ENCODE results near the gene B4GALT5.

Gene B4GALT5

DNA sequence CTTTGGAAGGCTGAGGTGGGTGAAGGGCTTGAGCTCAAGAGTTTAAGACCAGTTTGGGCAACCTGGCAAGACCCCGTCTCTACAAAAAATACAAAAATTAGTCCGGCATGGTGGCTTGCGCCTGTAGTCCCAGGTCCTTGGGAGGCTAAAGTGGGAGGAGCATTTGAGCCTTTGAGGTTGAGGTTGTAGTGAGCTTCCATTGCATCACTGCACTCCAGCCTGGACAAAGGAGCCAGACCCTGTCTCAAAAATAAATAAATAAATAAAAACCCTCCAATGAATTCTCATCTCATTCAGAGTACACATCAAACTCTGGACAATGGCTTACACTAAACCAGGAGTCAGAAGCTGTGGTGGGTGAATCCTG is 31.8 kb downstream of the B4GALT5 start:
- no peak for DNase-seq (ENCODE audit: extremely low read depth, low read depth)
- TF ChIP-seq, protein P1, sequence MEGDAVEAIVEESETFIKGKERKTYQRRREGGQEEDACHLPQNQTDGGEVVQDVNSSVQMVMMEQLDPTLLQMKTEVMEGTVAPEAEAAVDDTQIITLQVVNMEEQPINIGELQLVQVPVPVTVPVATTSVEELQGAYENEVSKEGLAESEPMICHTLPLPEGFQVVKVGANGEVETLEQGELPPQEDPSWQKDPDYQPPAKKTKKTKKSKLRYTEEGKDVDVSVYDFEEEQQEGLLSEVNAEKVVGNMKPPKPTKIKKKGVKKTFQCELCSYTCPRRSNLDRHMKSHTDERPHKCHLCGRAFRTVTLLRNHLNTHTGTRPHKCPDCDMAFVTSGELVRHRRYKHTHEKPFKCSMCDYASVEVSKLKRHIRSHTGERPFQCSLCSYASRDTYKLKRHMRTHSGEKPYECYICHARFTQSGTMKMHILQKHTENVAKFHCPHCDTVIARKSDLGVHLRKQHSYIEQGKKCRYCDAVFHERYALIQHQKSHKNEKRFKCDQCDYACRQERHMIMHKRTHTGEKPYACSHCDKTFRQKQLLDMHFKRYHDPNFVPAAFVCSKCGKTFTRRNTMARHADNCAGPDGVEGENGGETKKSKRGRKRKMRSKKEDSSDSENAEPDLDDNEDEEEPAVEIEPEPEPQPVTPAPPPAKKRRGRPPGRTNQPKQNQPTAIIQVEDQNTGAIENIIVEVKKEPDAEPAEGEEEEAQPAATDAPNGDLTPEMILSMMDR (IDR thresholded peaks at IDR 0.05; ENCODE audit: low read depth, low read length, missing control alignments): no peak
- no peak overlapping the region for H3K4me3 ChIP-seq (replicated peaks; ENCODE audit: low read depth, low read length)

- no peak for DNase-seq (ENCODE audit: extremely low read depth, low read depth)
- TF ChIP-seq, protein P1 (IDR thresholded peaks at IDR 0.05; ENCODE audit: low read depth, low read length, missing control alignments): no peak
Observed at GRCh38 chr20:49680484-49680883, 33.2 kb downstream of the B4GALT5 start.

GRCh38 chr20:49679634-49680033 is 34.0 kb downstream of the B4GALT5 start:
- no peak for DNase-seq (ENCODE audit: extremely low read depth, low read depth)
- TF ChIP-seq, protein P1 (IDR thresholded peaks at IDR 0.05; ENCODE audit: low read depth, low read length, missing control alignments): no peak
- no peak overlapping the region for H3K4me3 ChIP-seq (replicated peaks; ENCODE audit: low read depth, low read length)

More at GRCh38 chr20:49680484-49680883, 33.2 kb downstream of the B4GALT5 start:
- H3K4me3 ChIP-seq (replicated peaks; ENCODE audit: low read depth, low read length): no peak overlapping the region

- DNase-seq (ENCODE audit: extremely low read depth, low read depth): no peak
- TF ChIP-seq, protein P1 (IDR thresholded peaks at IDR 0.05; ENCODE audit: low read depth, low read length, missing control alignments): no peak
- no peak overlapping the region for H3K4me3 ChIP-seq (replicated peaks; ENCODE audit: low read depth, low read length)
Observed at GRCh38 chr20:49677777-49678758, 35.6 kb downstream of the B4GALT5 start.

GRCh38 chr20:49676581-49677291 is 36.9 kb downstream of the B4GALT5 start:
- DNase-seq (ENCODE audit: extremely low read depth, low read depth): no peak
- no peak overlapping the region for H3K4me3 ChIP-seq (replicated peaks; ENCODE audit: low read depth, low read length)
- TF ChIP-seq, protein P1 (IDR thresholded peaks at IDR 0.05; ENCODE audit: low read depth, low read length, missing control alignments): no peak

DNA sequence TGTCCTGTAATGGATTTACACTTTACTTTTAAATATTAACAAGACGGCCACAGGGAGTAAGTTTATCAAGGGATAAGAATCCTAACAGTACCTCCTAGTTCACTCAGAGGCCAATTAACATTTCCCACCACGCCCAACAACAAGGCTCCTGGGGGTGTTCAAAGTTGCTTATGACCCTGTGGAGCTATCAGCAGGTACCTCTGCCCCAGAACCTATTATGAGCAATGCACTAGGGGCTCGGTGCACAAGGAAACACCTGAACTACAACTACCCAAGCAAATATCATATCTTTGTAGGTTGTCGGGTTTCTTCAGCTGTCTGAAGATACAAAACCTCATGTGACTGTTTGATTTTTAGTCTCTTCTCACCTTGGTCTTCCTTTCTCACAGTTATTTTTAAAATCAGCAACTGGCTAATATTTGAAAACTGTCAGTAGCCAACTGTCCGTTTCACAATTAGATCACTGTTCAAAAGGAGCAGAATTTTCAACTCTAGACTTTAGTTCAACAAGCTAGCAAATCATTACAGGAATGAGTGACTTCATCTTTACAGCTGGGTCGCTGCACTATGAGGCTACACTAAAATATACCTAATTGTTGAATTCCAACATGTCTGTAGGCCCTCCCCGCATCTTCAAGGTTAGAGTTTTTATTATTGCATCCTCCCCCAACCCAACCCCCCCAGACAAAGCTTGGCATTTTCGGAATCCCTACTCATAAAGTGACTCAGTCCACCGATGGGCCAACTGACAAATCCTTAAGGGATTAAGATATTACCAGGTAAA is 38.1 kb downstream of the B4GALT5 start:
- no peak for DNase-seq (ENCODE audit: extremely low read depth, low read depth)
- no peak overlapping the region for H3K4me3 ChIP-seq (replicated peaks; ENCODE audit: low read depth, low read length)

More for the DNA sequence above, 38.1 kb downstream of the B4GALT5 start:
- TF ChIP-seq, protein P1 (IDR thresholded peaks at IDR 0.05; ENCODE audit: low read depth, low read length, missing control alignments): no peak
